RWPE1 (cell line): ENCODE data around the gene CADM4.

Experiments
- CTCF ChIA-PET: fragments of 350-600 bp; sonication (Branson Sonifier 250); formaldehyde crosslinking; extraction: SDS; loops from one replicate; lab custom pipeline; 2021; lab: Yijun Ruan, JAX
- POLR2A ChIA-PET: fragments of 400-600 bp; formaldehyde crosslinking; extraction: SDS; loops from one replicate; lab custom pipeline; 2020; ENCODE audit warnings: antibody characterized with exemption; ENCODE audit not compliant: low non-redundant PET; lab: Yijun Ruan, JAX
- DNase-seq: peaks from one replicate; pipeline ENCODE4 v3.0.0; 2012; ENCODE audit warnings: low spot score
- H3K27ac ChIP-seq: fragments of 450-650 bp; 2 replicates; pipeline ENCODE4 v1.5.1; 2017
- CTCF ChIP-seq: fragments of 450-650 bp; conservative IDR thresholded peaks from 2 replicates; pipeline ENCODE4 v1.5.1; 2017; ENCODE audit warnings: low read depth, mild to moderate bottlenecking

CADM4 gene

GRCh38 chr19:43673637-43674036, 34.0 kb upstream of the CADM4 start:
- H3K27ac ChIP-seq = no peak overlapping the region
- DNase-seq = no peak
- no peak for TF ChIP-seq CTCF
- ChIA-PET POLR2A (no interaction called here), CTCF (interaction anchor here (0.5 to 0.6 kb wide), 2 partner anchors 51 to 119 kb away, joined by 3 to 4 read pairs; no protein-coding TSS in a partner anchor)

GRCh38 chr19:43672061-43672679, 32.5 kb upstream of the CADM4 start:
- TF ChIP-seq CTCF = no peak
- ChIA-PET POLR2A (no interaction called here), CTCF (no interaction called here)
- H3K27ac ChIP-seq = peak overlapping the region; percentile 22; the same call in 1 of the 2 replicates
- no peak for DNase-seq

- H3K27ac ChIP-seq = peak overlapping the region; percentile 92
- no peak for TF ChIP-seq CTCF
- DNase-seq = peak; percentile 99
- ChIA-PET POLR2A (interaction anchor here (0.6 to 0.8 kb wide), 3 partner anchors 13 to 52 kb away, joined by 3 to 5 read pairs (median 4); no protein-coding TSS in a partner anchor), CTCF (interaction anchor here (0.6 to 0.7 kb wide), 2 partner anchors 77 to 113 kb away, joined by 4 read pairs; no protein-coding TSS in a partner anchor)
Measured at GRCh38 chr19:43668406-43669109, 28.9 kb upstream of the CADM4 start.

GRCh38 chr19:43667876-43668405, 28.3 kb upstream of the CADM4 start:
- CTCF ChIA-PET = interaction anchor here (0.7 kb wide), 1 partner anchor 77 kb away, joined by 4 read pairs; no protein-coding TSS in a partner anchor
- H3K27ac ChIP-seq = peak overlapping the region; percentile 92
- peak; percentile 14 for DNase-seq
- POLR2A ChIA-PET = interaction anchor here (0.8 kb wide), 1 partner anchor 19 kb away, joined by 3 read pairs; no protein-coding TSS in a partner anchor
- no peak for TF ChIP-seq CTCF

GRCh38 chr19:43667126-43667875, 27.7 kb upstream of the CADM4 start:
- ChIA-PET POLR2A (no interaction called here), CTCF (no interaction called here)
- TF ChIP-seq CTCF = no peak
- H3K27ac ChIP-seq = peak overlapping the region; percentile 92
- no peak for DNase-seq

GRCh38 chr19:43664018-43664417, 24.4 kb upstream of the CADM4 start:
- ChIA-PET POLR2A (no interaction called here), CTCF (interaction anchor here (0.7 kb wide), 1 partner anchor 109 kb away, joined by 6 read pairs; no protein-coding TSS in a partner anchor)
- no peak for DNase-seq
- no peak overlapping the region for H3K27ac ChIP-seq
- no peak for TF ChIP-seq CTCF
